NOMO-1 treated with DMSO at 0.1 percent for 48 hours (cell line): ENCODE measurements around the gene CAPN13.

Experiments used
- DNase-seq: peaks from one replicate; lab custom pipeline; 2025; ENCODE audit not compliant: unreplicated experiment; lab: John Stamatoyannopoulos, UW

Gene CAPN13

GRCh38 chr2:30786923-30787685 lies 20.1 kb downstream of the CAPN13 start:
- no peak for DNase-seq

GRCh38 chr2:30784682-30785081 lies 22.6 kb downstream of the CAPN13 start:
- no peak for DNase-seq

GRCh38 chr2:30781961-30782533 lies 25.2 kb downstream of the CAPN13 start:
- no peak for DNase-seq

GRCh38 chr2:30781451-30781850 lies 25.8 kb downstream of the CAPN13 start:
- DNase-seq: no peak

- no peak for DNase-seq
Measured at GRCh38 chr2:30780776-30781330, 26.4 kb downstream of the CAPN13 start.

- no peak for DNase-seq
Measured at GRCh38 chr2:30778611-30779010, 28.6 kb downstream of the CAPN13 start.

GRCh38 chr2:30777661-30778505 lies 29.4 kb downstream of the CAPN13 start:
- no peak for DNase-seq

- no peak for DNase-seq
Measured at GRCh38 chr2:30776831-30777635, 30.2 kb downstream of the CAPN13 start.

GRCh38 chr2:30775833-30776232 lies 31.4 kb downstream of the CAPN13 start:
- no peak for DNase-seq

- no peak for DNase-seq
Measured at GRCh38 chr2:30772021-30772705, 35.1 kb downstream of the CAPN13 start.

GRCh38 chr2:30770816-30771576 lies 36.2 kb downstream of the CAPN13 start:
- no peak for DNase-seq

GRCh38 chr2:30769891-30770462 lies 37.3 kb downstream of the CAPN13 start:
- no peak for DNase-seq

- no peak for DNase-seq
Measured at GRCh38 chr2:30769481-30769780, 37.8 kb downstream of the CAPN13 start.

GRCh38 chr2:30768708-30769480 lies 38.4 kb downstream of the CAPN13 start:
- DNase-seq: no peak

- no peak for DNase-seq
Measured at GRCh38 chr2:30768036-30768686, 39.1 kb downstream of the CAPN13 start.

GRCh38 chr2:30766666-30767065 lies 40.6 kb downstream of the CAPN13 start:
- DNase-seq: no peak

GRCh38 chr2:30765876-30766470 lies 41.3 kb downstream of the CAPN13 start:
- no peak for DNase-seq

- no peak for DNase-seq
Measured at GRCh38 chr2:30765191-30765590, 42.1 kb downstream of the CAPN13 start.
